Mesenchymal stem cell (in vitro differentiated cells and primary cell): ENCODE measurements around the gene TRIM50.
"Not testable (repeated sequence)": the region's sequence is repeated elsewhere in the genome, so short reads cannot be mapped to it uniquely, and the experiment has no call there.

Experiments used
- DNase-seq: peaks from one replicate; pipeline ENCODE4 v3.0.0-alpha.2; 2013
- H2AFZ ChIP-seq: one replicate; pipeline ENCODE4 v1.6.1; 2013; ENCODE audit warnings: low read depth, mild to moderate bottlenecking, control low read depth, inconsistent platforms, low read length, moderate library complexity
- H2AK5ac ChIP-seq: 2 replicates; pipeline ENCODE4 v1.6.1; 2013; ENCODE audit warnings: low read length, moderate library complexity, mild to moderate bottlenecking, inconsistent platforms; ENCODE audit not compliant: severe bottlenecking
- H2BK120ac ChIP-seq: one replicate; pipeline ENCODE4 v1.6.1; 2013; ENCODE audit warnings: low read depth, mild to moderate bottlenecking, inconsistent platforms, low read length, moderate library complexity
- H2BK12ac ChIP-seq, 2 experiments: one replicate each; pipeline ENCODE4 v1.6.1; 2013; ENCODE audit warnings: inconsistent platforms in 2 of 2, low read length in 2 of 2, mild to moderate bottlenecking in 2 of 2, moderate library complexity in 2 of 2, control low read depth in 1 of 2
- H2BK15ac ChIP-seq: one replicate; pipeline ENCODE4 v1.6.1; 2013; ENCODE audit warnings: mild to moderate bottlenecking, low read depth, inconsistent platforms; ENCODE audit not compliant: poor library complexity, severe bottlenecking
- H2BK5ac ChIP-seq: 2 replicates; pipeline ENCODE4 v1.6.1; 2013; ENCODE audit warnings: low read depth, mild to moderate bottlenecking, low read length, control low read depth, inconsistent platforms; ENCODE audit not compliant: poor library complexity, severe bottlenecking
- H3K14ac ChIP-seq, 2 experiments: one replicate each; pipeline ENCODE4 v1.6.1; 2013; ENCODE audit warnings: inconsistent platforms in 2 of 2, low read length in 2 of 2, control low read depth in 1 of 2, mild to moderate bottlenecking in 1 of 2, moderate library complexity in 1 of 2
- H3K18ac ChIP-seq, 2 experiments: one replicate each; pipeline ENCODE4 v1.6.1; 2013; ENCODE audit warnings: inconsistent platforms in 2 of 2, low read length in 2 of 2, control low read depth in 1 of 2, low read depth in 1 of 2, mild to moderate bottlenecking in 1 of 2
- H3K23ac ChIP-seq, 2 experiments: one replicate each; pipeline ENCODE4 v1.6.1; 2013; ENCODE audit warnings: inconsistent platforms in 2 of 2, low read length in 2 of 2, mild to moderate bottlenecking in 2 of 2, moderate library complexity in 2 of 2, control low read depth in 1 of 2
- H3K27ac ChIP-seq: 2 replicates; pipeline ENCODE4 v1.5.1; 2013; ENCODE audit warnings: mild to moderate bottlenecking, moderate library complexity, low read length, control low read depth, inconsistent platforms; ENCODE audit not compliant: poor library complexity, severe bottlenecking
- H3K27me3 ChIP-seq, 2 experiments: 2 replicates each; pipeline versions ENCODE4 v1.6.1 to v1.7.0; 2013; ENCODE audit warnings: low read length in 2 of 2, mild to moderate bottlenecking in 2 of 2, moderate library complexity in 2 of 2, control low read depth in 1 of 2, inconsistent platforms in 1 of 2; ENCODE audit not compliant: control insufficient read depth in 1 of 2, insufficient read depth in 1 of 2
- H3K36me3 ChIP-seq, 2 experiments: 2 replicates each; pipeline versions ENCODE4 v1.6.1 to v1.7.0; 2013; ENCODE audit warnings: low read length in 2 of 2, control low read depth in 1 of 2, inconsistent platforms in 1 of 2, low read depth in 1 of 2, mild to moderate bottlenecking in 1 of 2; ENCODE audit not compliant: insufficient read depth in 2 of 2, control insufficient read depth in 1 of 2
- H3K4ac ChIP-seq, 2 experiments: one replicate each; pipeline ENCODE4 v1.6.1; 2013; ENCODE audit warnings: inconsistent platforms in 2 of 2, low read length in 2 of 2, mild to moderate bottlenecking in 2 of 2, moderate library complexity in 2 of 2, control low read depth in 1 of 2, low read depth in 1 of 2
- H3K4me1 ChIP-seq: 2 replicates; pipeline ENCODE4 v1.6.1; 2013; ENCODE audit warnings: low read depth, low read length, control low read depth; ENCODE audit not compliant: control insufficient read depth, insufficient read depth
- H3K4me2 ChIP-seq: 2 replicates; pipeline ENCODE4 v1.6.1; 2013; ENCODE audit warnings: low read length, mild to moderate bottlenecking, inconsistent platforms; ENCODE audit not compliant: poor library complexity, severe bottlenecking
- H3K4me3 ChIP-seq, 2 experiments: 2 replicates each; pipeline versions ENCODE4 v1.5.1 to v1.7.0; 2013; ENCODE audit warnings: low read length in 2 of 2, mild to moderate bottlenecking in 2 of 2, control low read depth in 1 of 2, low read depth in 1 of 2; ENCODE audit not compliant: insufficient read depth in 1 of 2
- H3K79me1 ChIP-seq: replicated peaks from 2 replicates; pipeline ENCODE4 v1.6.1; 2013; ENCODE audit warnings: mild to moderate bottlenecking, control low read depth, low read length, inconsistent platforms; ENCODE audit not compliant: poor library complexity, severe bottlenecking
- H3K9ac ChIP-seq: 2 replicates; pipeline ENCODE4 v1.7.0; 2013; ENCODE audit warnings: mild to moderate bottlenecking, low read length, moderate library complexity
- H3K9me3 ChIP-seq: 2 replicates; pipeline ENCODE4 v1.7.0; 2013; ENCODE audit warnings: mild to moderate bottlenecking, low read length; ENCODE audit not compliant: control insufficient read depth
- H4K8ac ChIP-seq: one replicate; pipeline ENCODE4 v1.6.1; 2013; ENCODE audit warnings: inconsistent platforms, mild to moderate bottlenecking, low read length, moderate library complexity
- H4K91ac ChIP-seq: one replicate; pipeline ENCODE4 v1.6.1; 2013; ENCODE audit warnings: mild to moderate bottlenecking, low read length, inconsistent platforms
- WGBS: methylation state at CpG from one replicate; pipeline ENCODE4 v1.1.7; 2013; ENCODE audit warnings: mixed read lengths; 5-methylcytosine and 5-hydroxymethylcytosine counted together

The TRIM50 gene

GRCh38 chr7:73323434-73324080, 4.3 kb downstream of the TRIM50 start:
- H2AK5ac ChIP-seq, H3K4me2 ChIP-seq, H3K79me1 ChIP-seq, H3K9ac ChIP-seq, H3K4me3 ChIP-seq, H3K36me3 ChIP-seq, H2AFZ ChIP-seq, H2BK5ac ChIP-seq, H4K91ac ChIP-seq, H3K4ac ChIP-seq, H2BK15ac ChIP-seq, DNase-seq, H3K27ac ChIP-seq, H3K9me3 ChIP-seq, H2BK120ac ChIP-seq, H2BK12ac ChIP-seq, H3K18ac ChIP-seq, H3K23ac ChIP-seq, H3K14ac ChIP-seq, H3K4me1 ChIP-seq, H4K8ac ChIP-seq: not testable (repeated sequence)
- 94% methylated on average over 3 of the region's 5 CpGs for WGBS
- H3K27me3 ChIP-seq: peaks cover 0 to 31% of the 10 kb centered on the region in 2 experiments

GRCh38 chr7:73320009-73320408, 7.9 kb downstream of the TRIM50 start:
- H3K4me3 ChIP-seq, H3K4me2 ChIP-seq, H3K9me3 ChIP-seq, H3K4me1 ChIP-seq, H4K8ac ChIP-seq, H2BK15ac ChIP-seq, H4K91ac ChIP-seq, H2BK120ac ChIP-seq, H3K4ac ChIP-seq, DNase-seq, H2BK12ac ChIP-seq, H2BK5ac ChIP-seq, H3K18ac ChIP-seq, H3K27ac ChIP-seq, H3K36me3 ChIP-seq, H2AFZ ChIP-seq, H3K14ac ChIP-seq, H3K79me1 ChIP-seq, H3K9ac ChIP-seq, H2AK5ac ChIP-seq, H3K23ac ChIP-seq: not testable (repeated sequence)
- WGBS: 91% methylated on average over 4 of the region's 9 CpGs
- peaks cover 0 to 36% of the 10 kb centered on the region in 2 experiments for H3K27me3 ChIP-seq

- H3K36me3 ChIP-seq: not testable (repeated sequence)
Measured at GRCh38 chr7:73319541-73319940, 8.3 kb downstream of the TRIM50 start.

GRCh38 chr7:73318656-73319204, 9.2 kb downstream of the TRIM50 start:
- H2AK5ac ChIP-seq, H2BK5ac ChIP-seq, H3K4ac ChIP-seq, DNase-seq, H3K18ac ChIP-seq, H3K4me3 ChIP-seq, H2AFZ ChIP-seq, H3K36me3 ChIP-seq, H4K8ac ChIP-seq, H2BK15ac ChIP-seq, H3K23ac ChIP-seq, H3K79me1 ChIP-seq, H2BK12ac ChIP-seq, H3K4me1 ChIP-seq, H3K4me2 ChIP-seq, H3K27ac ChIP-seq, H3K9ac ChIP-seq, H3K14ac ChIP-seq, H3K9me3 ChIP-seq, H4K91ac ChIP-seq, H2BK120ac ChIP-seq: not testable (repeated sequence)
- H3K27me3 ChIP-seq: peaks cover 0 to 27% of the 10 kb centered on the region in 2 experiments
- WGBS: 81% methylated on average over 14 of the region's 18 CpGs

More at GRCh38 chr7:73319541-73319940, 8.3 kb downstream of the TRIM50 start:
- not testable (repeated sequence) for H2BK5ac ChIP-seq, H3K9me3 ChIP-seq, H3K4me3 ChIP-seq, H2BK15ac ChIP-seq, H3K79me1 ChIP-seq, H3K4ac ChIP-seq, H2BK120ac ChIP-seq, H4K91ac ChIP-seq, H3K18ac ChIP-seq, H2AK5ac ChIP-seq, H2BK12ac ChIP-seq, DNase-seq, H2AFZ ChIP-seq, H3K9ac ChIP-seq, H3K14ac ChIP-seq, H3K27ac ChIP-seq, H3K23ac ChIP-seq, H3K4me1 ChIP-seq, H3K4me2 ChIP-seq
- WGBS: 84% methylated on average over 9 of the region's 9 CpGs
- peak overlapping the region; percentile 37 for H4K8ac ChIP-seq
- peaks cover 0 to 33% of the 10 kb centered on the region in 2 experiments for H3K27me3 ChIP-seq
